ENCODE measurements around the gene WDFY2. TPM values are rescaled to one million over a fixed set of nuclear protein-coding genes. Genes with fewer than 3 reads are reported as not detected.

The WDFY2 gene
- total RNA-seq, 1 donor from 2014 or later, result 20.7 TPM

- no peaks in the 10 kb centered on the region for H3K27me3 Mint-ChIP-seq (ENCODE audit: unreplicated experiment)
- TF ChIP-seq CTCF (IDR thresholded peaks at IDR 0.05), result no peak
- H3K27ac Mint-ChIP-seq (ENCODE audit: unreplicated experiment), result no peak overlapping the region
- H3K9me3 Mint-ChIP-seq (ENCODE audit: unreplicated experiment), result no peaks in the 10 kb centered on the region
- no peak overlapping the region for H3K4me3 Mint-ChIP-seq (ENCODE audit: unreplicated experiment)
- H3K4me1 Mint-ChIP-seq (ENCODE audit: unreplicated experiment), result peaks cover 28% of the 10 kb centered on the region
- no peak for DNase-seq (ENCODE audit: extremely low spot score, unreplicated experiment)
- peaks cover 2% of the 10 kb centered on the region for H3K36me3 Mint-ChIP-seq (ENCODE audit: unreplicated experiment)
Measured at GRCh38 chr13:51601601-51602565, 17.6 kb downstream of the WDFY2 start.

DNA sequence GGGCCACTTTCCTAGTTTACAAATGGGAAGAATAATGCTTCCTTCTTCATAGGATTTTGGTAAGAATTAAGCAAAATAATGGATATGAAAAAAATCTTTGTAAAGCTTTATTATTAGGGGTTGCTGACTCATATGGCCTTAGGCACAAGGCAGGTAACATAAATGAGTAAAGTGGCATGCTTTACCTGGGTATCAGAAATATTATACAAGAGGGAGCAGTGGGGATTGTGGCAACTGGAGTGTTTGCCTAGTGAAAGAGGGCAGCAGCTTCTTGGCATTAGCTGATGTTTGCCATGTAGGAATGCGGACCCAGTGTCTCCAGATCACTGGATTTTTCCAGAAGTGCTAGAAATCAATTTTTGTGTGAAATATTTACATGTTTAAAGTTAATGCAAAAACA lies 19.5 kb downstream of the WDFY2 start:
- Mint-ChIP-seq H3K4me1 (ENCODE audit: unreplicated experiment) (peaks cover 32% of the 10 kb centered on the region), H3K27ac (ENCODE audit: unreplicated experiment) (no peak overlapping the region), H3K27me3 (ENCODE audit: unreplicated experiment) (no peaks in the 10 kb centered on the region), H3K4me3 (ENCODE audit: unreplicated experiment) (no peak overlapping the region), H3K36me3 (ENCODE audit: unreplicated experiment) (peaks cover 4% of the 10 kb centered on the region), H3K9me3 (ENCODE audit: unreplicated experiment) (no peaks in the 10 kb centered on the region)
- TF ChIP-seq CTCF (IDR thresholded peaks at IDR 0.05), result no peak
- DNase-seq (ENCODE audit: extremely low spot score, unreplicated experiment), result no peak

DNA sequence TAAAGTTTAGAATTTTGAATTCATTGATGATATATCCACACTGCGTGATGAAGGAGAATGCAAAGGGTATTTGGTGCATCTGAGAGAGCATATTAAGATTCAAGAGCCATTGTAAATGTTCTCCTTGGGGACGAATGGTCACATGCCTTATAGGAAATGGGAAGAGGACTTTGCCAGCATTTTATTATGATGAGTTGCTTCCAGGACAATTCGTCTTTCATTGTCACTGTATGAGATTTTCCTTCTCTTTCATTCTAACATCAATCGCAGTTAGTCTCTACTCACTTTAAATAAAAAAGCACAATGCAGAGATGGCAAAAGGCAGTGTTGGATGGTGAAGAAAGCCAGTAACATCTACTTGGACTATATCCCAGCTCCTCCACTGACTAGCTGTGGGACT lies 21.4 kb downstream of the WDFY2 start:
- no peak for TF ChIP-seq CTCF (IDR thresholded peaks at IDR 0.05)
- DNase-seq (ENCODE audit: extremely low spot score, unreplicated experiment), result no peak
- Mint-ChIP-seq H3K27me3 (ENCODE audit: unreplicated experiment) (no peaks in the 10 kb centered on the region), H3K4me1 (ENCODE audit: unreplicated experiment) (peaks cover 21% of the 10 kb centered on the region), H3K36me3 (ENCODE audit: unreplicated experiment) (peaks cover 4% of the 10 kb centered on the region), H3K9me3 (ENCODE audit: unreplicated experiment) (no peaks in the 10 kb centered on the region), H3K4me3 (ENCODE audit: unreplicated experiment) (no peak overlapping the region), H3K27ac (ENCODE audit: unreplicated experiment) (no peak overlapping the region)

DNA sequence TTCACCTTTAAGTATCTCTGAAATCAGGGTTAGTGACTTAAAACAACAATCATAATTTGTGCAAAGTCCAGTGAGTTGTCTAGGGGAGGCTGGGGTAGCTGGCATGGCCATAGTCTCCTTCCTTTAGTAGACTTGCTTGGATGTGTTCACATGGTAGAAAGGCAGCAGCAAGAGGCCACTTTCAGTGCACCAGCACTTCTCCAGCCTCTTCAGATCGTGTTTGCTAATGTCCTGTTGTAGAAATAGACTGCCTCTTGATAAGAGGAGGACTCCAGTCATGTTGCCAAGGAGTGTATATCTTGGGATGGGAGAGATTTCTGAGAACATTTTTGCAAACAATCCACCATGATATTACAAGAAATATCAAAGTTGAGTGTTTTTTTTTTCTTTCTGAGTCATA lies 22.9 kb downstream of the WDFY2 start:
- DNase-seq (ENCODE audit: extremely low spot score, unreplicated experiment), result no peak
- Mint-ChIP-seq H3K27me3 (ENCODE audit: unreplicated experiment) (no peaks in the 10 kb centered on the region), H3K4me3 (ENCODE audit: unreplicated experiment) (no peak overlapping the region), H3K9me3 (ENCODE audit: unreplicated experiment) (no peaks in the 10 kb centered on the region), H3K27ac (ENCODE audit: unreplicated experiment) (peak overlapping the region; percentile 45), H3K4me1 (ENCODE audit: unreplicated experiment) (peaks cover 23% of the 10 kb centered on the region), H3K36me3 (ENCODE audit: unreplicated experiment) (peaks cover 2% of the 10 kb centered on the region)
- no peak for TF ChIP-seq CTCF (IDR thresholded peaks at IDR 0.05)

DNA sequence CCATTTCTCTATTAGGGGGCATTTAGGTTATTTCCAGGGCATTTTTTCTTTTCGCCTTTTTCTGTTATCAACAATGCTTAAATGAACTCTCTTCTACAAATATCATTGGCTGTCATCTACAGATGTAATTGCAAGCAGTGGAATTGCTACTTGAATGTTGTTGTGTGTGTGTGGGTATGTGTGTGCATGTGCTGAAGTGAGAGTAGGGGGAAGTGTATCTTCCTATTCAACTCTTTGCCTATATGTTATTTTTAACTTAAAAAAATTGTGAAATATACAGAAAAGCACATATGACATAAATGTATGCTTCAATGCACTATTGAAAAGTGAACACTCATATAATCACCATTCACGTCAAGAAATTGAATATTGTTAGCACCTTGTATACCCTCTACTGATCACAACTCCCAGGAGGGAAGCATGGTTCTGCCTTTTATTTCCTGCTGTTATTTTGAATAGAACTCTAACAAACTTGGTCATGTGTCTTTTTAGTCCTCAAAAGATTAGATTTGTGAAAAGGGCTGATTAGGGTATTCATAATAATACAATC lies 24.7 kb downstream of the WDFY2 start:
- peaks cover 5% of the 10 kb centered on the region for H3K36me3 Mint-ChIP-seq (ENCODE audit: unreplicated experiment)
- no peak for TF ChIP-seq CTCF (IDR thresholded peaks at IDR 0.05)
- no peak overlapping the region for H3K27ac Mint-ChIP-seq (ENCODE audit: unreplicated experiment)
- DNase-seq (ENCODE audit: extremely low spot score, unreplicated experiment), result no peak
- H3K4me3 Mint-ChIP-seq (ENCODE audit: unreplicated experiment), result no peak overlapping the region
- no peaks in the 10 kb centered on the region for H3K9me3 Mint-ChIP-seq (ENCODE audit: unreplicated experiment)
- no peaks in the 10 kb centered on the region for H3K27me3 Mint-ChIP-seq (ENCODE audit: unreplicated experiment)
- peaks cover 30% of the 10 kb centered on the region for H3K4me1 Mint-ChIP-seq (ENCODE audit: unreplicated experiment)

Data from osteocyte (in vitro differentiated cells).